GM19452 (cell line): ENCODE results near the gene POLRMT.

Source experiments
- ATAC-seq: cut with Tn5 transposase; IDR thresholded peaks from one replicate; pipeline ENCODE4 v1.9.1; 2021; ENCODE audit not compliant: unreplicated experiment

Gene POLRMT

DNA sequence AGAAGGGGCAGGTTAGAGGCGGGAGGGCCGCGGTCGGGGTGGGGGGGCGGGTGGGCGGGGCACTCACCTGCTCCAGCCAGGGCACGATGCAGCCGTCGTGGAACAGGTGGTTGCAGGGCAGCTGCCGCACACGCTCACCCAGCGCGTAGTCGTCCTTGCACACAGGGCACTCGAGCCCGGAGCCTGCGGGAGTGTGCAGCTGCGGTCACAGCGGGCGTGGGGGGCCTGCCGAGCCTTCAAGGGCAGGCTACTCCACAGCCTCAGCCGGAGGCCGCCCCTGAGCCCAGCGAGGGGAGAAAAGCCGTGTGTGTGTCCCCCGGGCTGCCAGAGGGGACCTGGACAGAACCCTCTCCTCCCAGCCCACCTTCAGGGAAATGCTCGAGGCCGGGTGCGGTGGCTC is 15.0 kb upstream of the POLRMT start:
- no peak for ATAC-seq

DNA sequence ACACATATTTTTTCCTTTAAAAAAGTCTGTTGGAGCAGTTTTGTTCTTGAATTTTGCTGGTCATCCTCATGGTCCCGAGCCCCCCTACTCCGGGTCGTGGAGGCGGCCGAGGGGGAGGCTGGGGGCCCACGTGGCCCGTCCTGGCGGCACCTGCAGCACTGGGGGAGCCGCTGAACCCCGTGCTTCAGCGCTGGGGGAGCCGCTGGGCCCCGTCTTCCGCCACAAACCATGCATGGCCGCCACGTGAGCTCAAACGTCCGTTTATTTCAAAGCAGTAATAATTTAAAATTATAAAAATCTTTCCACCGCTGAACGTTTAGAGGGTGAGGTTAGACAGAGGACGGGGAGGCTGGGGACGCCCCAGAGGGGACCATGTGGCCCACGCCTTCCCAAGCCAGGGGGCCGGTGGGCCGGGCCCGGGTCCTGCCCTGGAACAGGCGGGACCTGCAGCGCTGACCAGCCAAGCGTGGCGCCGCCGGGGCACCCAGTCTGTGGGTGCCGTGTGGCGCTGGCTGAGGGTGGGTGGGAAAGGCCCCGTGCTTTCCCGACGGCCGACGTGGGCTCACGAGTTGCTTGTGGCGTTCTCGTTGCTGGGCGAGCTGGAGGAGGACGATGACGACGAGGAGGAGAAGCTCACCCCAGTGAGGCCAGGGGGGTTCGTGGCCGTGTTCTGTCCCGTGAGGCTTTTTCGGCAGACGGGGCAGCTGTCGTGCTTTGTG is 14.4 kb upstream of the POLRMT start:
- ATAC-seq: no peak

DNA sequence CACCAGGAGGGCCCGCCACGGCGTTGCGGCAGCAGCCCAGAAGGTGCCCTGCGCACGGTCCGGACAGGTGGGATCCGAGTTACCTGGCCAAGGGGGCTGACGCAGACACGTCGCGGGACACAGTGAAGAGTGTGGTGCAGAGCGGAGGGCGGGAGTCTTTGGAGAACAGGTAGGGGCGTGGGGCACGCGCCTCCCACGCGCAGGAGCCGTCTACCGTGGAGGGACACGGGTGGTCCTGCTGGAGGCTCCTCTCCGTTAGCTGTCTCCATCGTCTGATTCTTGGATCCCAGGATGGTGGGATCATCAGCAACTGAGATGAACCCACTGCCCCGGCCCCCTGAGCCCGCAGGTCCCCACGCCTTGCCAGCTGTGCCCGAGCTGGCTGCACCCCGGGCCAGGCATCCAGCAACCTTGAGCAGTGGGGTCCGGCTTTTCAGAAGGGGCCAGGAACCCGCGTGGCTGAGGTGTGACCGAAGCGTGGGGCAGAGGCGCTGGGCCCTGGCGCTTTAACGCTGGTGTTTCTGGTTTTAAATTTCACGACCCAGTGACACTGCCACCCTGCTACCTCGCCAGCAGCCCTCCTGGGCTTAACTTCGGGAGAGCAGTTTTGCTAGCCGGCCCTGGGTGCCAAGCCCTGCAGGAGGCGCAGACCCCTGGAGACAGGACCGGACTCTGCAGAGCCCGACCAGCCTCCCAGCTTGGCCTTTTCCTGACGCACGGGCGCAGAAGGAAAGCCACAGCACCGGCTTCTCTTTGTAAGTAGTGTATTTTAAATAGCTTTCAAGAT is 13.6 kb upstream of the POLRMT start:
- no peak for ATAC-seq

DNA sequence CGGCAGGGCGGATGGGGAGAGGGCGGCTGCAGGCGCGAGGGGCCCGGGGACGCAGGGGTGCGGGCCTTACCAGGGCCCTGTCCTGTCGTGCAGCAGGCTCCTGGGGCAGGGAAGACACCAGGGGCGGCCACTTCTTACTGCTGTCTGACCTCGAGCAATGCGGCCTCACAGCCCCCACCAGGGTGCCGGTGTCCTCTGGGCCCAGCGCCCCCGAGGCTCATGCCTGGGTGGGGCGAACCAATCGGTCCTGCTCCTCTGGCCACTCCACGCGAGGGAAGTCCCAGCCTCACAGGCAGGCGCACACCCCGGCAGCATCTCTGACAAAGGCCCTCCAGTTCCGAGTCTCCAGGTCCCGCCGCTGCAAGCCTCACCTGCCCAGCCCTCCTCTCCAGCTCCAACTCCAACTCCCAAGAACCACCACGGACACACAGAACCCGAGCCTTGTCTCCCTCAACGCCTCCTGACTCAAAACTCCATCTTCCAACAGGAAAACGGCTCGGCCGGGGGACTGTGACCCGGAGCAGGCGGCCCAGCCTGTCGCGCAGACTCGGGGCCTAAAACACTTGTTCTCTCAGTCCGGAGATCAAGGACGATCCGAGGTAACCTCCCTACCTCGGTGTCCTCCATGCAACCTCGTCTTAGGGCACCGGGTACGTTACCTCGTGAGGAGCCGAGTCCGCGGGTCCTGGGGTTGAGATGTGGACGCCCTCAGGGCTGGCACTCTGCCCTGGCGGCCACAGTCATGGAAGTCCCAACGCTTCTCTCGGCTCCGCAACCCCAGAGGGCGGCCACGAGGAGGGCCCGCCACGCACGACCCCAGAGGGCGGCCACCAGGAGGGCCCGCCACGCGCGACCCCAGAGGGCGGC is 12.8 kb upstream of the POLRMT start:
- ATAC-seq: no peak

DNA sequence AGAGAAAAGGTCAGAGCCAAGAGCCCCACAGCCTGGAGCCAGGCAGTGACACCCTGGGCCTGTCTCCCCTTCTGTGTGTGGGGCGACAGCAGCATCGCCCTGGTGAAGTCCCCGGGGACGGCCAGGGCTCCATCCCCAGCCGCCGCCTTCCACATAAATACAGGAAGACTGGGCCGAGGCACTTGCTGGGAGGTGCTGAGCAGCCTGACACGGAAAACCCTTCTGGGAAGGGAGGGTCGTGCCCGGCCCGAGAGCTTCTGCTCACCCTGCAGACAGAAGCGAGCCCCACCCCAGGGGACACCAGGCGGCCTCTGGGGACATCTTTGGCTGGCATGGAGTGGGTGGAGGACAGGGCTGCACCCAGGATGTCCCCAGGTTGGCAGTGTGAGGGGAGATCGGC is 11.5 kb upstream of the POLRMT start:
- ATAC-seq: no peak

DNA sequence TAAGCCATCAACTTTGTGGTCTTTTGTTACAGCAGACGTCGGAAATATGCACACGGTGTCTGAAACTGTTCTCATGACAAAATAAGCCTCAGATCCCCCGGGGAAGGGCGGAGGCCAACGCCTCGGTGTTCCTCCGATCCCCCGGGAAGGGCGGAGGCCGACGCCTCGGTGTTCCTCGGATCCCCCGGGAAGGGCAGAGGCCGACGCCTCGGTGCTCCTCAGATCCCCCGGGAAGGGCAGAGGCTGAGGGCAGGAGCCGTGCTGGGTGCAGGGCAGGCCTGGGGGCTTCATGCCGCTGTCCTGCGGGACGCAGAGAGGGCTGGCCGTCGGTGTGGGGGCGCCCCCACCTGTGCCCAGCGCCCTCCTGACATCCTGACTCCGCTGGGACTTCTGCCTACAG is 11.0 kb upstream of the POLRMT start:
- no peak for ATAC-seq

DNA sequence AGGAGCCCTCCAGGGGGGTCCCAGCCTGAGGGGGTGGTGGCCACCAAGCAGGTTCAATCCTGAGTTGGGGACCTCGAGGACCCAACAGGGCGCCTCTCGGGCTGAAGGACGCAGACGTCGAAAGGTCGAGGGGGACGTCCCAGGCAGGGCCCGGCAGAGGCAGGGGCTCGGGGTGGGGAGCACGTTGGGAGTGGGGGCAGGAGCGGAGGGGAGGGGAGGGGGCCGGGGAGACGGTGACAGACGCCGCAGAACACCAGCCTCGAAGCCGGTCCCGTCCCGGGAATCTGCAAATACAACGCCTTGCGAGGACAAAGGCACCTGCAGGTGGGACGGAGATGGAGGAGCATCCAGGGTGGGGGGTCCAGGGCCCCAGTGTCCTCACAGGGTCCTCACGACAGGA is 10.4 kb upstream of the POLRMT start:
- no peak for ATAC-seq

DNA sequence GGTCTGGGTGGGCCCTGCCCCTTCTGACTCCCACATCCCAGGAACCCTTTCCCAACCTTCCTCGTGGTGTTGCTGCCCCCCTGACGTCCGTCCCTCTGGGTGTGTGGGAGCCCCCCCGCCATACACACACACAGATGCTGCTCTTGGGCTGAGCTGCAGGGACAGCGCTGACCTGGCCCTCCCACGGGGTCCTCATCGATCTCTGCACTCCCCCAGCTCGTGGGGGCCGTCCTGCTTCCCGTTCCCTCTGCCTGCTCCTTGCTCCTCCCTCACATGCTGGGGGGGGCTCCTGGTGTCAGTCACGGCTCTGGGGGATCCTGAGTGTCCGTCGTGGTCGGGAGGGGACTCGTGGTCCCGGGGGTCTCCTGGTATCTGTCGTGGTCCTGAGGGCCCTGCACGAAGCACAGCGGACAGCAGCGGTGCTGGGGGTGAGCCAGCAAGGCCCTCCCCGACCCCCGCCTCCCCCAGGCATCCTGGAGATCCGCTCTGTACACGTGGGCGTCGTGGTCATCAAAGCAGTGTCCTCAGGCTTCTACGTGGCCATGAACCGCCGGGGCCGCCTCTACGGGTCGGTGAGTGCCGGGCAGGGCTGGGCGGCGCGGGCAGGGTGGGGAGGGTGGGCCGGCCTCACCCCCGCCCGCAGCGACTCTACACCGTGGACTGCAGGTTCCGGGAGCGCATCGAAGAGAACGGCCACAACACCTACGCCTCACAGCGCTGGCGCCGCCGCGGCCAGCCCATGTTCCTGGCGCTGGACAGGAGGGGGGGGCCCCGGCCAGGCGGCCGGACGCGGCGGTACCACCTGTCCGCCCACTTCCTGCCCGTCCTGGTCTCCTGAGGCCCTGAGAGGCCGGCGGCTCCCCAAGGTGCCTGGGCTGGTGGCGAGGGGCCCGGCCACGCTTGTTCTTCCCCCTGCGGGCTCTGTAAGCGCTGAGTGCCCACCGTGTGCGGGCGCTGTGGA is 9.7 kb upstream of the POLRMT start:
- ATAC-seq: no peak

DNA sequence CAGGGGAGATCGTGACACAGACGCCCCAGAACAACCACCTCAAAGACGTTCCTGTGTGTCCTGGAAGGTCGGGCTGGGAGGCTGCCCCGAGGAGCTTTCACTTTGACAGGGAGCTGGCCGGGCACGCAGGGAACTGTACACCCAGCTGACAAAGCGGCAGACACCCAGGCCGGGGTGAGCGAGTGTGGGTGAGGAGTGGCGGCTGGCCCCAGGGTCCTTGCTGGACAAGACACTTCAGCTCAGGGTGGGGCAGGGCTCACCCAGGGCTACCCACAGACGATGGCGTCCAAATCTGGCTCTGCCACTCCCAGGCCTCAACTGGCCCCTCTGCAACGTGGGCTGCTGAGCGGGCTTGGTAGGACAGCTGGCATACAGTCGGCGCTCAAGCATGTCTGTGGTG is 8.4 kb upstream of the POLRMT start:
- ATAC-seq: no peak

DNA sequence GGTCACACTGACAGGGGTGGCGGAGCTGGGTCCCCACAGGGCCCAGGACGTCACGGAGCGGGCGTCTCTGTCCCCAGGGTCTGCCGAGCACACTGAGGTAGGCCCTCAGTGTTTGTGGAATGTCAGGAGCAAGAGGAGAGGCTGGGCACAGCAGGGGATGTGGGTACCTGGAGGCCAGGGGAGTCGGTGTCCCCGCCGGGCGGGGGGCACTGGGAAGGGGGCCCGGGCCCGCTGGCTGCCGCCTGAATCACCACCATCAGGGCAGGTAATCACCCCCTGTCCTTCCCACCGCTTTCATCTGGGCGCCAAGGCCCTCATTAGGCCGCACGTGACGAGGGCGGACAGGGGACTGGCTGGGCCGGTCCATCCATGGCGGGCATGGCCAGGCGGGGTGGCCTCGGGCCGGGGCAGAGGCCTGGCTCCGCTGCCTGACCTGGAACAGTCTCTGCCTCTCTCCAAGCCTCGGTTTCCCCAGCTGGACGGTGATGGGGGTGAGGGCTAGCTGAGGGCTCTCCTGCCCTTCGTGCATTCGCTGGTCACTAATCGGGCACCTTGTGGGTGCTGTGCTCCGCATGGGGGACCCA is 7.4 kb upstream of the POLRMT start:
- no peak for ATAC-seq

DNA sequence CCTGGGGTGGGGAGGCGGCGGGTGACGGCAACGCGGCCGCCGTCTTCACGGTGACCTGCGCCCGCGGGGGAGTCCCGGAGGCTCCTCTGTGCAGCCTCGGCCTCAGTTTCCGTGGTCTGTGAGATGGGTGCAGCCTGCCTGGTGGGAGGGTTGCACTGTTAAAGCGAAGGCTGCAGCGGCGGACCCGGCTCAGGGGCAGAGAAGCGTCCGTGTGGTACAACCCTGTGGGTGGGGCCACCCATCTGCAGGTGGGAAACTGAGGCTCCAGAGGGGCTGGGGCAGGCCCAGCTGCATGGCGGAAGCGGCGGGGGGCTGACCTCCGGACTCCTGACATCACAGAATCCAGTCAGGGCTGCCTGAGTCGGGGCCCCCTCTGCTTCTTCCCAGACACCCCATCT is 6.8 kb upstream of the POLRMT start:
- no peak for ATAC-seq

DNA sequence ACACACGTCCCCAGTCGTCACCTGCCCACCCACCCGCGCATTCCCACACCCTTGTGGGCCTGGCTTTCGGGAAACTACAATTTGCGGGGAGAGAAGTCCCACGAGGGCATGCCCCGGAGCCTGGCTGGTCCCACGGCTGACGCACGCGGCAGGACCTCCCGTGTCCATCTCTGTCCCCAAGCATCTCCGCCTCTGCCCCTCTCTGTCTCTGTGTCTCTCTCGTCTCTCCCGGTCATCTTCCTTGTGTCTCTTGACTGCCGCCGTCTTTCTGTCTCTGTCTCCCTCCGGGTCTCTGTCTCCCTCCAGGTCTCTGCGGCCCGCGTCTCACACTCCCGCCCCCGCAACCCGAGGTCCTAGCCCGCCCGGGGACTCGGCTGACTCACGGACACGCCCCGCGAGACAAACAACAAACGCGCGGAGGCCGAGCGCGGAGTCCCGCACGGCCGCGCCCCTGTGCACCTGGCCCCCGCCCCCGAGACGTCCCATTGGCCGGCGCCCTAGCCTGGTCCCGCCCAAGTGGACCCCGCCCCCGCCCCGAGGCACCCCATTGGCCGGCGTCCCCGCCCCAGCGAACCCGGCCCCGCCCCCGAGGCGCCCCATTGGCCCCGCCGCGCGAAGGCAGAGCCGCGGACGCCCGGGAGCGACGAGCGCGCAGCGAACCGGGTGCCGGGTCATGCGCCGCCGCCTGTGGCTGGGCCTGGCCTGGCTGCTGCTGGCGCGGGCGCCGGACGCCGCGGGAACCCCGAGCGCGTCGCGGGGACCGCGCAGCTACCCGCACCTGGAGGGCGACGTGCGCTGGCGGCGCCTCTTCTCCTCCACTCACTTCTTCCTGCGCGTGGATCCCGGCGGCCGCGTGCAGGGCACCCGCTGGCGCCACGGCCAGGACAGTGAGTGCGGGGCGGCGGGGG is 6.2 kb upstream of the POLRMT start, which contains the start of gene FGF22:
Gene FGF22 (plus strand): TSS at position 627 of the 908 bp plus-strand sequence. CDS start 47 bp downstream, at position 674.
- no peak for ATAC-seq

DNA sequence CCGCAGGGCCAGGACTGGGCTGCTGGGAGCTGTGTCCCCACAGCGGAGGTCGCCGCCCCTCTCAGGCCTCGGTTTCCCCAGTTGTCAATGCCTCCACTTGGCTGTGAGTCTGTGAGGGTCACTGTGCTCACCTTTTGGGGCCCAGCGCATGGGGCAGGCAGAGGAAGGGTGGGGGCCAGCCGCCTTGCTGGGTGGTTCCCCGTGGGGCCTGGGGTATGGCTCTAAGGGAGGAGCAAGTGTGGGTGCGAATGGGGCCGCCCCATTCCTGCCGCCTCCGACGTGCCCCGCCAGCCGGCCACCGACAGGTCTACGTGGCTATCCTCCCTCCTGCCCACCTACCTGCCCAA is 5.5 kb upstream of the POLRMT start:
- no peak for ATAC-seq

DNA sequence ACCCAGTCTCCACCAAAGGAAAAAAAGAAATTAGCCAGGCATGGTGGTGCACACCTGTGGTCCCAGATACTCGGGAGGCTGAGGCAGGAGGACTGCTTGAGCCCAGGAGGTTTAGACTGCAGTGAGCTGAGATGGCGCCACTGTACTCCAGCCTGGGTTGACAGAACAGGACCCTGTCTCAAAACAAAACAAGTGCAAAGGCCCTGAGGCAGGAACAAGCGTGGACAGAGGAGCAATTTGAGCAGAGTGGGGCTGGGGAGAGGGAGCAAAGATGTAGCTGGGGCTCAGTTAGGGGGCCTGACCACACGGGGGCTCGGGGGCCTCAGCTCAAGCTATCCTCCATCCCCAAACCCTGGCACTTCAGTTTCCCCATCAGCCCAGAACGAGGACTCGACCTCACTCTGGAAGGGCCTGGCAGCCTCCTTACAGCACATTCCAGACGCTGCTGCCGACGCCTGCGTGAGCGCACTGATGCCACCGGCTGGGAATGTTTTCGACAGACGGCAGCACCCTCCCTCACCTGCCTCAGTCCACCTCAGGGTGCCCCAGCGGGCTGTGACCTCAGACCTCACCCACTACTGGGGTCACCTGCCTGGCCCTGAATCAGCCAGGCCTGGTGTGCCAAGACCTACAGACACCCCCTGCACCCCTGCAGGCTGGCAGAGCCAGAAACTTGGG is 1.8 kb upstream of the POLRMT start:
- ATAC-seq: no peak

DNA sequence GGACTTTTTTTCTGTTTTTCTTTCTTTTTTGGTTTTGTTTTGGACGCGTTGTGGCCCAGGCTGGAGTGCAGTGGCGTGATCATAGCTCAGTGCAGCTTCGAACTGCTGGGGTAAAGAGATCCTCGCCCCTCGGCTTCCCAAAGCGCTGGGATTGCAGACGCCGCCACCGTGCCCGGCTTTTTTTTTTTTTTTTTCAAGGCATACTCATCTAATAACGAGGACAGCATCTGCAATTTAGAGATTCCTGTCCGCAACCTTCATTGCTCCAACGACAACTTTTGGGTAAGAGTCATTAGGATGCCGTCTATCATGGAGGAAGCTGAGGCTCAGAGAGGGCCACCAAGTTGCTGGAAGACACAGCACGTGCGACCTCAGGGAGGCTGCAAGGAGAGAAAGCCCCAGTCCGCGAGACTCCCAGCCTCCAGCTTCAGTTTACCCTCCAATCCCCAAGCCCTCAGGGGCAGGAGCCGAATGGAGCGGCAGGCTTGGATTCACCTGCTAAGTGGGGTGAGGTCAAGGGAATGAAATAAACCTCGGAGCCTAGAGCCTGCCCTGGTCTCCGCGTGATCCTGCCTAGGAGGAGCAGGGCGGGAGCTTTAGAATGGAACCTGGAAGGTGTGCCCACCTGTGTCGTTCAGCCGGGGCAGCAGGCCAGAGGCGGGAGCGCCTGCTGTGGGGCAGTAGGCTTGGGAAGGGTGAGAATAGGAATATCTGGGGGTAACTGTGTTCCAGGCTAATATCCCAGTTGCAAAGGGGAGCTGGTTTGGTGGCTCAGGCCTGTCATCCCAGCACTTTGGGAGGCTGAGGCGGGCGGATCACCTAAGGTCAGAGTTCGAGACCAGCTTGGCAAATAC is 676 bp upstream of the POLRMT start:
- no peak for ATAC-seq

DNA sequence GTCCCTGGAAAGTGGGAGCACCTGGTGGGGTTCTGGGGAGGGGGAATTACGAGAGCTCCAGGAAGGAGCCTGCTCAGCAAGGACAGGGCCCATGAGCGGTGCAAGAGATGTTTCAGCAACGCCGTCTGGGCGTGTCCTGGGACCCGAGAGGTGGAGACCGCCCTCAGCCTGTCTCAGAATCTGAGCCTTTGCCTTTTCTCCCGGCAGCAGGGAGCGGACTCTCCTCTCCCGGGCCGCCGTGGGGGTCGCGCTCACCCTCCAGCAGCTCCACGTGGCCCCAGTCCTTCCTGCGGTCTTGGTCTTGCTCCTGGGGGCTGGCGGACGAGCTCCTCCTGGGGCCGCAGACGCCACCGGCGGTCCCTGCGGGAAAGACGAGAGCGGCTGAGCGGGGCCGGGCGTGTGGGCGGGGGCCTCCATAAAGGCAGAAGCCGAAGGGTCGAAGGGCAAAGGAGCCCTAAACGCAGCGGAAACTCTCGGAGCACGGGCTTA is 714 bp downstream of the POLRMT start:
- ATAC-seq: peak; percentile 5

DNA sequence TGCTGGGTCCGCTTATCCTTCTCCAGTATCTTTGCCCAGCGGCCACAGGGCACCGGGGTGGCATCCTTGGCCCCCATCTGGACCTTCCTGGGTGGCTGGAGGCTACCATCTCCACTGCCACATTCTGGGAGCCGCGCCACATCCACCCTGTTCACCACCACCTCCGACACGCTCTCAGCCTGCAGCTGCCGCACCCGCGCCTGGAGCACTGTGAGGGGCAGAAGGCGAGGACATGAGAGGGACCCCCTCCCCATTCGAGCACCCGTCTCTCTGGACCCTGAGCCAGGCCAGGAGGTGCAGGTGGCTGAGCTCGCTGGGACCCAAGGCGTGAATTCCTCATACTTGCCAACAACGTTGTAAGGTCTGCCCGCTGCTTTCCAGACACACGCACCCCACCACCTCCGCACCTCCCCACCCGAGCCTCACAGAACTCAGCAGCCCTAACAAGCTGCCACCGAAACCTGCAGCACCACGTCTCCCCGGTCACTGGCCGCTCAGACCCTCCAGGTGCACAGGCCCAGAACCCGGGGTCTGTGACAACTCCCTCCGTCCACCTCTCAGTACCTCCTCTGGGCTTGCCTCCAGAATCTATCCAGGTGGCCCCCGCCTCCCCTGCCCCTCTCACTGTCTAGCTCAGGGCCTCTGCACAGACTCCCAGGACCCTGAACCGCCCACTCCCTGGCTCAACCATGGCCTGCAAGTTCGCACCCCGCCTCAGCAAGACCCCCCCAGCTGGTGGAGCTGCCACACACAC is 3.2 kb downstream of the POLRMT start:
- ATAC-seq: no peak
